Aortic smooth muscle cell (primary cell): ENCODE measurements around the gene TUBGCP3. TPM values are rescaled to one million over a fixed set of nuclear protein-coding genes. Genes with fewer than 3 reads are reported as not detected.

ENCODE experiments used
- total RNA-seq: library from RNA; depleted of rRNA; stranded (reverse); fragments of >200 nt; gene quantifications from 2 replicates; pipeline ENCODE4 v1.2.3, GENCODE V29; 2014

TUBGCP3 gene, protein sequence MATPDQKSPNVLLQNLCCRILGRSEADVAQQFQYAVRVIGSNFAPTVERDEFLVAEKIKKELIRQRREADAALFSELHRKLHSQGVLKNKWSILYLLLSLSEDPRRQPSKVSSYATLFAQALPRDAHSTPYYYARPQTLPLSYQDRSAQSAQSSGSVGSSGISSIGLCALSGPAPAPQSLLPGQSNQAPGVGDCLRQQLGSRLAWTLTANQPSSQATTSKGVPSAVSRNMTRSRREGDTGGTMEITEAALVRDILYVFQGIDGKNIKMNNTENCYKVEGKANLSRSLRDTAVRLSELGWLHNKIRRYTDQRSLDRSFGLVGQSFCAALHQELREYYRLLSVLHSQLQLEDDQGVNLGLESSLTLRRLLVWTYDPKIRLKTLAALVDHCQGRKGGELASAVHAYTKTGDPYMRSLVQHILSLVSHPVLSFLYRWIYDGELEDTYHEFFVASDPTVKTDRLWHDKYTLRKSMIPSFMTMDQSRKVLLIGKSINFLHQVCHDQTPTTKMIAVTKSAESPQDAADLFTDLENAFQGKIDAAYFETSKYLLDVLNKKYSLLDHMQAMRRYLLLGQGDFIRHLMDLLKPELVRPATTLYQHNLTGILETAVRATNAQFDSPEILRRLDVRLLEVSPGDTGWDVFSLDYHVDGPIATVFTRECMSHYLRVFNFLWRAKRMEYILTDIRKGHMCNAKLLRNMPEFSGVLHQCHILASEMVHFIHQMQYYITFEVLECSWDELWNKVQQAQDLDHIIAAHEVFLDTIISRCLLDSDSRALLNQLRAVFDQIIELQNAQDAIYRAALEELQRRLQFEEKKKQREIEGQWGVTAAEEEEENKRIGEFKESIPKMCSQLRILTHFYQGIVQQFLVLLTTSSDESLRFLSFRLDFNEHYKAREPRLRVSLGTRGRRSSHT
- 16.9 TPM in 2 replicates for total RNA-seq

GRCh38 chr13:112587764-112588489 lies at the start of gene TUBGCP3:
Gene TUBGCP3 (minus strand): TSS chr13:112588153. CDS start chr13:112587980, 173 bp downstream.

Other genes starting within 250 kb of the TUBGCP3 start
- gene SPACA7, start 211.8 kb downstream of the TUBGCP3 start, total RNA-seq = not detected in 2 replicates
- gene ATP11A, start 101.9 kb upstream of the TUBGCP3 start, total RNA-seq = 2.9 and 5.0 TPM in 2 replicates